HepG2 (cell line): ENCODE data around the gene ZNF782. TPM values are rescaled to one million over a fixed set of nuclear protein-coding genes. Genes with fewer than 3 reads are reported as not detected.
A peak's percentile ranks its signal among the peaks of the same experiment; 100 is the strongest.

Experiments used
- ETV5 ChIP-seq: IDR thresholded peaks from 2 replicates; pipeline ENCODE4 v1.6.1; 2018; ENCODE audit warnings: missing biosample characterization, missing genetic modification reagents, inconsistent platforms, borderline replicate concordance
- IRF2 ChIP-seq: IDR thresholded peaks from 2 replicates; pipeline ENCODE4 v1.6.1; 2018; ENCODE audit warnings: missing genetic modification reagents, missing compliant biosample characterization
- ISX ChIP-seq: sonication (generic); formaldehyde crosslinking; conservative IDR thresholded peaks from 2 replicates; pipeline ENCODE4 v1.5.0; 2020; ENCODE audit warnings: missing genetic modification reagents
- MTA1 ChIP-seq: sonication (generic); formaldehyde crosslinking; IDR thresholded peaks from 2 replicates; pipeline ENCODE4 v1.4.0; 2020; ENCODE audit warnings: missing genetic modification reagents, mild to moderate bottlenecking, borderline replicate concordance
- NBN ChIP-seq: fragments of 450-650 bp; conservative IDR thresholded peaks from 2 replicates; pipeline ENCODE4 v1.6.1; 2017
- NCOA1 ChIP-seq: sonication (generic); formaldehyde crosslinking; IDR thresholded peaks from 2 replicates; pipeline ENCODE4 v1.9.0; 2021; ENCODE audit warnings: missing genetic modification reagents
- NR3C1 ChIP-seq: sonication (generic); formaldehyde crosslinking; IDR thresholded peaks from 2 replicates; pipeline ENCODE4 v1.4.0; 2020; ENCODE audit warnings: missing genetic modification reagents
- PHF21A ChIP-seq: sonication (generic); formaldehyde crosslinking; IDR thresholded peaks from 2 replicates; pipeline ENCODE4 v1.5.0; 2020; ENCODE audit warnings: mild to moderate bottlenecking, missing genetic modification reagents
- RXRB ChIP-seq: IDR thresholded peaks from 2 replicates; pipeline ENCODE4 v1.6.1; 2016; ENCODE audit warnings: borderline replicate concordance, missing genetic modification reagents, missing compliant biosample characterization
- SALL2 ChIP-seq: sonication (generic); formaldehyde crosslinking; IDR thresholded peaks from 2 replicates; pipeline ENCODE4 v1.8.1; 2023; ENCODE audit warnings: mild to moderate bottlenecking, missing genetic modification reagents, inconsistent platforms
- SETDB1 ChIP-seq: sonication (generic); formaldehyde crosslinking; IDR thresholded peaks from 2 replicates; pipeline ENCODE4 v1.5.1; 2020; ENCODE audit warnings: missing genetic modification reagents, mild to moderate bottlenecking, borderline replicate concordance
- SP2 ChIP-seq: sonication (generic); formaldehyde crosslinking; IDR thresholded peaks from 2 replicates; pipeline ENCODE4 v1.5.1; 2020; ENCODE audit warnings: mild to moderate bottlenecking, missing genetic modification reagents
- SUZ12 ChIP-seq: fragments of 150-350 bp; IDR thresholded peaks from 2 replicates; pipeline ENCODE4 v1.6.1; 2014; ENCODE audit warnings: low read depth, low read length
- ZNF160 ChIP-seq: sonication (generic); formaldehyde crosslinking; IDR thresholded peaks from 2 replicates; pipeline ENCODE4 v1.8.0; 2022; ENCODE audit warnings: mild to moderate bottlenecking, inconsistent platforms, missing genetic modification reagents
- ZNF552 ChIP-seq: sonication (generic); formaldehyde crosslinking; IDR thresholded peaks from 2 replicates; pipeline ENCODE4 v1.9.0; 2022; ENCODE audit warnings: missing genetic modification reagents, mild to moderate bottlenecking, borderline replicate concordance
- ZNF572 ChIP-seq: sonication (generic); formaldehyde crosslinking; IDR thresholded peaks from 2 replicates; pipeline ENCODE4 v1.5.1; 2020; ENCODE audit warnings: mild to moderate bottlenecking, missing genetic modification reagents
- ZNF598 ChIP-seq: sonication (generic); formaldehyde crosslinking; IDR thresholded peaks from 2 replicates; pipeline ENCODE4 v1.5.1; 2020; ENCODE audit warnings: mild to moderate bottlenecking, missing genetic modification reagents, borderline replicate concordance
- ZSCAN21 ChIP-seq: sonication (generic); formaldehyde crosslinking; IDR thresholded peaks from 2 replicates; pipeline ENCODE4 v1.8.0; 2022; ENCODE audit warnings: mild to moderate bottlenecking, missing genetic modification reagents, moderate library complexity, borderline replicate concordance
- ZSCAN9 ChIP-seq: IDR thresholded peaks from 2 replicates; pipeline ENCODE4 v1.6.1; 2016; ENCODE audit warnings: borderline replicate concordance
- polyA plus RNA-seq, 8 experiments: library from polyadenylated mRNA; depleted of rRNA in 3 of 8; stranded (reverse) in 7 of 8; unstranded in 1 of 8; fragments of >200 nt; fragmentation: Illumina TruSeq in 4 of 8; extraction: Trizol in 4 of 8; gene quantifications; 2 replicates each; pipeline versions ENCODE4 v1.2.1 to v1.2.3, GENCODE V29; 2011 to 2016; ENCODE audit warnings: low read depth in 4 of 8, missing spikeins in 1 of 8, mixed read lengths in 1 of 8; ENCODE audit not compliant: insufficient read depth in 1 of 8
- total RNA-seq, 5 experiments: library from RNA; depleted of rRNA; stranded (reverse); fragments of >200 nt; fragmentation: Illumina TruSeq; extraction: Trizol; gene quantifications; 2 replicates each; pipeline ENCODE4 v1.2.3, GENCODE V29; 2016; ENCODE audit warnings: low read depth in 1 of 5
- TF ChIP-seq, protein P1 (sequence below): sonication (generic); formaldehyde crosslinking; IDR thresholded peaks from 2 replicates; pipeline ENCODE4 v1.5.0; 2020; ENCODE audit warnings: mild to moderate bottlenecking, low read depth, missing genetic modification reagents, borderline replicate concordance
- TF ChIP-seq, protein P2 (sequence below): sonication (generic); formaldehyde crosslinking; IDR thresholded peaks from 2 replicates; pipeline ENCODE4 v1.5.1; 2020; ENCODE audit warnings: missing genetic modification reagents, mild to moderate bottlenecking, borderline replicate concordance
- TF ChIP-seq, protein P3 (sequence below): sonication (generic); formaldehyde crosslinking; IDR thresholded peaks from 2 replicates; pipeline ENCODE4 v1.8.1; 2022; ENCODE audit warnings: low read depth, mild to moderate bottlenecking, missing genetic modification reagents

Gene ZNF782
- total and polyA plus RNA-seq, 2 of the 13 experiments (the other 11 are each of a cell fraction or from before 2014, with no cell fraction given) = 1.4 to 4.9 TPM

DNA sequence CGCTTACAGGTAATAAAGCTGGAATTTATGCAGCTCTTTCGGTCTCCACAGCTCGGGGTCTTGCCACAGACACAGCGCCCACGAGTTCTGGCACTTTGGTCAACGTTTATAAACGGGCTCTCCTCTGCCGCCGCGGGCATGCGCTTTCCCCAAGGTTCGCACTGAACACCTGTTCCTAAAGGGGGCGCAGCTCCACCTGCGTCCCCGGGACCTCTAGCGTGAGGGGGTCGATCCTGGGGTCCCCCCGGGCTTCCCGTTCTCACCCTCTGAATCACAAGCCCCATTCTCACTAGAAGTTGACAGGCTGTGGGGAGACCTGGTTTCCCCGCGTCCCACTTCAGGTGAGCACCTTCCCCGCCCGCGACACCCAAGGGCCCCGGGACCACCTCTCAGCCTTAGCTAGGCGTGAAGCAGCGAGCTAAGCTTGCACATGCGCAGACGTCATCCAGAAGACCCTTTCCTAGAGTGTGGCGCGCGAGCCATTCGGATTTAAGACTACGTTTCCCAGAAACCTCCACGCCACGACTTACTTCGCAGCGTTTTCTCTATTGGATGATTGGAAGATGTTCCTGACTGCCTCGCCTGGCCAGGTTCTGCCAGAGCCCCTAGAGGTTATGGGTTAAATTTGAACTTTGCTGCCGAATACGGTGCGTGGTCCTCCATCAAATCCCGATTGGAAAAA lies 21.3 kb upstream of the ZNF782 start (continued):
- TF ChIP-seq ZNF552 (CRISPR knock-in tag) = no peak
- no peak for TF ChIP-seq ZSCAN9 (CRISPR knock-in tag)
- TF ChIP-seq NR3C1 (CRISPR knock-in tag) = no peak
- 0 out of 2 replicates have a peak, but pooled peaks have one; percentile 18 for TF ChIP-seq IRF2 (CRISPR knock-in tag)
- TF ChIP-seq SUZ12 = peak; percentile 51; the same call in 1 of the 2 replicates
- TF ChIP-seq, protein P1, sequence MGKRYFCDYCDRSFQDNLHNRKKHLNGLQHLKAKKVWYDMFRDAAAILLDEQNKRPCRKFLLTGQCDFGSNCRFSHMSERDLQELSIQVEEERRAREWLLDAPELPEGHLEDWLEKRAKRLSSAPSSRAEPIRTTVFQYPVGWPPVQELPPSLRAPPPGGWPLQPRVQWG (CRISPR knock-in tag) = no peak
- no peak for TF ChIP-seq ZSCAN21
- TF ChIP-seq SALL2 (CRISPR knock-in tag) = no peak; the same call in 1 of the 2 replicates
- TF ChIP-seq ETV5 = no peak; the same call in 1 of the 2 replicates
- no peak; the same call in none of the 2 replicates for TF ChIP-seq RXRB
- TF ChIP-seq, protein P2, sequence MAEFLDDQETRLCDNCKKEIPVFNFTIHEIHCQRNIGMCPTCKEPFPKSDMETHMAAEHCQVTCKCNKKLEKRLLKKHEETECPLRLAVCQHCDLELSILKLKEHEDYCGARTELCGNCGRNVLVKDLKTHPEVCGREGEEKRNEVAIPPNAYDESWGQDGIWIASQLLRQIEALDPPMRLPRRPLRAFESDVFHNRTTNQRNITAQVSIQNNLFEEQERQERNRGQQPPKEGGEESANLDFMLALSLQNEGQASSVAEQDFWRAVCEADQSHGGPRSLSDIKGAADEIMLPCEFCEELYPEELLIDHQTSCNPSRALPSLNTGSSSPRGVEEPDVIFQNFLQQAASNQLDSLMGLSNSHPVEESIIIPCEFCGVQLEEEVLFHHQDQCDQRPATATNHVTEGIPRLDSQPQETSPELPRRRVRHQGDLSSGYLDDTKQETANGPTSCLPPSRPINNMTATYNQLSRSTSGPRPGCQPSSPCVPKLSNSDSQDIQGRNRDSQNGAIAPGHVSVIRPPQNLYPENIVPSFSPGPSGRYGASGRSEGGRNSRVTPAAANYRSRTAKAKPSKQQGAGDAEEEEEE = no peak
- TF ChIP-seq NBN = no peak
- TF ChIP-seq SP2 = peak; percentile 17; the same call in 1 of the 2 replicates
- TF ChIP-seq PHF21A (CRISPR knock-in tag) = peak; percentile 85
- peak; percentile 86; the same call in 1 of the 2 replicates for TF ChIP-seq MTA1
- TF ChIP-seq ZNF572 (CRISPR knock-in tag) = peak; percentile 70; the same call in 1 of the 2 replicates
- TF ChIP-seq ZNF160 (CRISPR knock-in tag) = 0 out of 2 replicates have a peak, but pooled peaks have one; percentile 63
- TF ChIP-seq, protein P3, sequence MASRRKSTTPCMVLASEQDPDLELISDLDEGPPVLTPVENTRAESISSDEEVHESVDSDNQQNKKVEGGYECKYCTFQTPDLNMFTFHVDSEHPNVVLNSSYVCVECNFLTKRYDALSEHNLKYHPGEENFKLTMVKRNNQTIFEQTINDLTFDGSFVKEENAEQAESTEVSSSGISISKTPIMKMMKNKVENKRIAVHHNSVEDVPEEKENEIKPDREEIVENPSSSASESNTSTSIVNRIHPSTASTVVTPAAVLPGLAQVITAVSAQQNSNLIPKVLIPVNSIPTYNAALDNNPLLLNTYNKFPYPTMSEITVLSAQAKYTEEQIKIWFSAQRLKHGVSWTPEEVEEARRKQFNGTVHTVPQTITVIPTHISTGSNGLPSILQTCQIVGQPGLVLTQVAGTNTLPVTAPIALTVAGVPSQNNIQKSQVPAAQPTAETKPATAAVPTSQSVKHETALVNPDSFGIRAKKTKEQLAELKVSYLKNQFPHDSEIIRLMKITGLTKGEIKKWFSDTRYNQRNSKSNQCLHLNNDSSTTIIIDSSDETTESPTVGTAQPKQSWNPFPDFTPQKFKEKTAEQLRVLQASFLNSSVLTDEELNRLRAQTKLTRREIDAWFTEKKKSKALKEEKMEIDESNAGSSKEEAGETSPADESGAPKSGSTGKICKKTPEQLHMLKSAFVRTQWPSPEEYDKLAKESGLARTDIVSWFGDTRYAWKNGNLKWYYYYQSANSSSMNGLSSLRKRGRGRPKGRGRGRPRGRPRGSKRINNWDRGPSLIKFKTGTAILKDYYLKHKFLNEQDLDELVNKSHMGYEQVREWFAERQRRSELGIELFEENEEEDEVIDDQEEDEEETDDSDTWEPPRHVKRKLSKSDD (CRISPR knock-in tag) = no peak
- no peak for TF ChIP-seq ISX (CRISPR knock-in tag)
- no peak for TF ChIP-seq NCOA1
- peak; percentile 79; the same call in 1 of the 2 replicates for TF ChIP-seq ZNF598 (CRISPR knock-in tag)
- no peak for TF ChIP-seq SETDB1 (CRISPR knock-in tag)
